HG03060 (cell line): ENCODE measurements around the gene STK32C.
"Not testable (repeated sequence)": the region's sequence is repeated elsewhere in the genome, so short reads cannot be mapped to it uniquely, and the experiment has no call there.

Source experiments
- ATAC-seq: cut with Tn5 transposase; IDR thresholded peaks from one replicate; pipeline ENCODE4 v1.9.1; 2021; ENCODE audit warnings: low read depth, moderate number of reproducible peaks; ENCODE audit not compliant: unreplicated experiment

The STK32C gene

DNA sequence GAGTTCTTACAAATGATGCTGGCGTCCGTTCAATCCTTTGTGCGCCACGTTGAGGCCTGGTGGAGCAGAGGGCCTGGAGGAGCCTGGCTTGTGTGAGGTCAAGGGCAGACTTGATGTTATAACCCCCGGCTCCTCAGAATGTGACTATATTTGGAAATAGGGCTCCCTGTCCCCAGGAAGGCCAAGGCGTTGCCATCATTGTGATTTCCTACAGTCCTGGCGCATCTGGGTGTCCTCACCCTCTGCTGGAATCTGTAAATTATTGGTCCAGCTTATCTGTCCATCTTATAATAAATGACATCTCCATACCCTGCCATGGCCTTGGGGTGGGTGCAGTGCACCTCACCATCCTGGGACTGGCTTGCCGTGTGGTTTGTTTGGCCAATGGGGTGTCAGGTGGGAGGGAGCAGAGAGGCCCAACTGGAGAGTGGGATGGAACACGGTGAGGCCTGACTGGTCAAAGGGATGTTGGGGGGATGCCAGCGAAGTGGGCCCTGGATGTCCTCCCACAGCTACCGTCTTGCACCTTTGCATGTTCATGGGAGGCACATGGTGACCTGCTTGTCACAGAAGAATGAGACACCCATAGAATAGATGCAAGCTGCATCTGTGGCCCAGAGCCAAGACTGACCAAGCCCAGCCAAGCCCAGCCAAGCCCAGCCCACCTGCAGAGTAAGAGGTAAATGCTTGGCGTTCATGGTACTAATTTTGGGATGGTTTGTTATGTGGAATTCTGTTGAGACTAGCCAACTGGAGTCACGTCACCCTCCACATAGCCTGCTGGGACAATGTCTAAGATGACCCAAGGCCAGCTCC is 13.1 kb upstream of the STK32C start:
- no peak for ATAC-seq

DNA sequence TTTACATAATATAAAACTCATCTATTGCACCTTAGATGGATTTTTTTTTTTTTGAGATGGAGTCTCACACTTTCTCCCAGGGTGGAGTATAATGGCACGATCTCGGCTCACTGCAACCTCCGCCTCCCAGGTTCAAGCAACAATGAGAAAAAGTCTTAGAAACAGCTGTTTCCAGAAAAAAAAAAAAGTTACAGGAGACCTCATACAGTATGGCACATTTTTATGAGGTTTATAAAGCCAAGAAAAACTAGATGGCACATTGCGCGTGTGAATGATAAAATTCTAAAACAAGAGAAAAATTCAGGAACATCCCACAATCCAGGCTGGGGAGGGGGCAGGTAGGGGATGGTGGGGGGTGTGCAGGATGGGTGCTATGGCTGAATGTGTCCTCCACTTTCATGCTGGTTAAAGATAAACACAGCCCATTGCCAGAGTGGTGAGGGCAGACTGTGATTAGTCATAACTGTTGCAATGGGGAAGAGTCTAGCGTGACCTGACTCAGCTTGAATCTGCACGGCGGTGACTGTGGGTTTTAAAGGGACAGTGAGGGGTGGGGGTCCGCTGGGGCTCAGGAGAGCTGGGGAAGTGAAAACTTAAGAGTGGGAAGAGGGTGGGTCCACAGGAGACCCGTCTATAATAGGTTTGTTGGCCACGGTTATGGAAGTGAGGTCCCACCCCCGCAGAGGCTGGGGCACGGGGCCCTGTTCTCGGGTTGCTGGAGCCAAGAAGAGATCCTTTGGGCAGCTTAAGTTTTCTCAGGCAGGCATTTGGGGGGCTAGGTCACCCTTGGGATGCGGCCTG is 12.3 kb upstream of the STK32C start:
- ATAC-seq: peak; percentile 87

DNA sequence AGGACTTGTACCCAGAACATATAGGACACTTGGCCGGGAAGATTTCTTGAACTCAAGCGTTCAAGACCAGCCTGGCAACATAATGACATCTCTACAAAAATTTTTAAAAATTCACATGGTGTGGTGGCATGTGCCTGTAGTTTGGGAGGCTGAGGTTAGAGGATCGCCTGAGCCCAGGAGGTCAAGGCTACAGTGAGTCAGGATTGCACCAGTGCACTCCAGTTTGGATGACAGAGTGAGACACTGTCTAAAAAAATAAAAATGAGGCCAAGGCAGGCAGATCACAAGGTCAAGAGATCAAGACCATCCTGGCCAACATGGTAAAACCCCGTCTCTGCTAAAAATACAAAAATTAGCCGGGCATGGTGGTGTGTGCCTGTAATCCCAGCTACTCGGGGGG is 9.7 kb upstream of the STK32C start:
- not testable (repeated sequence) for ATAC-seq

DNA sequence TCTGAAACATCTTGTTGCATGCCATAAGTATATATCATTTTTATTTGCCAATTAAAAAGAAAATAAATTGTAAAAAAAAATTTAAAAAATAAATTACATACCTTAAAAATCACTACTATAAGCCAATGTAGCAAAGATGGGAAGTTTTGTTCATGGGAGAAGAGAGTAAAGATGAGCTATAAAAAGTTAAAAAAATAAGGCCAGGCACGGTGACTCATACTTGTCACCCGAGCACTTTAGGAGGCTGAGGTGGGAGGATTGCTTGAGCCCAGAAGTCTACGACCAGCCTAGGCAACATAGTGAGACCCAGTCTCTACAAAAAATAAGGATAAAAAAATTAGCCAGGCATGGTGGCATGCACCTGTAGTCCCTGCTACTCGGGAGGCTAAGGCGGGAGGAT is 8.4 kb upstream of the STK32C start:
- ATAC-seq: no peak

DNA sequence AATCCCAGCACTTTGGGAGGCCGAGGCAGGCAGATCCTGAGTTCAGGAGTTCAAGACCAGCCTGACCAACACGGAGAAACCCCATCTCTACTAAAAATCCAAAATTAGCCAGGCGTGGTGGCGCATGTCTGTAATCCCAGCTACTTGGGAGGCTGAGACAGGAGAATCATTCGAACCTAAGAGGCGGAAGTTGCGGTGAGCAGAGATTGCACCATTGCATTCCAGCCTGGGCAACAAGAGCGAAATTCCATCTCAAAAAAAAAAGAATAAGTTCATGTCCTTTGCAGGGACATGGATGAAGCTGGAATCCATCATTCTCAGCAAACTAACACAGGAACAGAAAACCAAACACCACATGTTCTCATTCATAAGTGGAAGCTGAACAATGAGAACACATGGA is 7.1 kb upstream of the STK32C start:
- ATAC-seq: not testable (repeated sequence)

DNA sequence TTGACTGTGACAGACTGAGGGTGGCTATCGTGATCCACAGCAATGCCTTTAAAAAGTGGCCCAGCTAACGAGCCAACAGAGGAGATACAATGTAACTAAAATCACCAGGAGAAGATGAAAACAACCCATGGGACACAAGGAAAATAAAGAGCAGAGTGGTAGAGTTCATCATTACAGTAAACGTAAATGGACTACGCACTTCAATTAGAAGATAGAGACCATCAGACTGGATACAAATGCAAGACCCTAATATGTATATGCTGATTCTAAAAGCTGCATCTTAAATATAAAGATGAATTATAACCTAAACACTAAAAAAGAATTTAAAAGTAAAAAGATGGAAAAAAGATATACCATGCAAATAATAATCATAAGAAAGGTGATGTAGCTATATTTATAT is 6.6 kb upstream of the STK32C start:
- no peak for ATAC-seq

DNA sequence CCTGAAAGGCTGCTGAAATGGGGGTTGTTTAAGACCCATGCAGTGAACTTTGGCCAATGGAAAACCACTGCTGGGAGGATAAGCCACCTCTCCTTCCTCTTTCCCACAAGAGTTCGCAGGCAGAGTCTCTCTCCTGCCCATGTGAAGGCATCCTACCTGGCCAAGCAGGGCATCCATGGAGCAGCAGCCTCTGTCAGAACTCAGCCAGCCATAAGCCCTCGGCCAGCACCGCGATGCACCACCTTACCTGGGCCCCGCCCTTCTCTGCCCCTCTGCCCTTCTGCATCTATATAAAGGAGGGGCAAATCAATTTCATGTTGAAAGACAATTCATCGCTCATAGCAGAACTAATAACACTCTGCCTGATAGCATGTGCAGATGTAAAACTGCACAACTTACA is 6.1 kb upstream of the STK32C start:
- ATAC-seq: no peak

DNA sequence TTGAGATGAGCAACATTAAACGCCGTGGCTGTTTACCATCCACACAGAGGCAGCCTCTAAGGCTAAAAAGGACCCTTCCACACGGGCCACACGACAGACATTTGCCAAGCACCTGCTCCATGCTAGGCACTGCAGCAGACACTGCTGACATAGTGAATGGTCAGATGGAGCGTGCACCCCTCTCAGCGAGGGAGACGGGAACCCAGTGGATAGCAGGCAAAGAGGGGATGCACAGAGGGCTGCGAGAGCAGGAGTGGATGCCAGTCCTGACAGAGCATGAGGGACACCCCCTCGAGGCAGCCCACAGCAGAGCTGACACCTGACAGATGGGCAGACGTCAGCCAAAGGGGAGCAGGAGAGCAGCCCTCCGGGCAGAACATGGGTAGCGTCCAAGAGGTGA is 5.6 kb upstream of the STK32C start:
- ATAC-seq: no peak

DNA sequence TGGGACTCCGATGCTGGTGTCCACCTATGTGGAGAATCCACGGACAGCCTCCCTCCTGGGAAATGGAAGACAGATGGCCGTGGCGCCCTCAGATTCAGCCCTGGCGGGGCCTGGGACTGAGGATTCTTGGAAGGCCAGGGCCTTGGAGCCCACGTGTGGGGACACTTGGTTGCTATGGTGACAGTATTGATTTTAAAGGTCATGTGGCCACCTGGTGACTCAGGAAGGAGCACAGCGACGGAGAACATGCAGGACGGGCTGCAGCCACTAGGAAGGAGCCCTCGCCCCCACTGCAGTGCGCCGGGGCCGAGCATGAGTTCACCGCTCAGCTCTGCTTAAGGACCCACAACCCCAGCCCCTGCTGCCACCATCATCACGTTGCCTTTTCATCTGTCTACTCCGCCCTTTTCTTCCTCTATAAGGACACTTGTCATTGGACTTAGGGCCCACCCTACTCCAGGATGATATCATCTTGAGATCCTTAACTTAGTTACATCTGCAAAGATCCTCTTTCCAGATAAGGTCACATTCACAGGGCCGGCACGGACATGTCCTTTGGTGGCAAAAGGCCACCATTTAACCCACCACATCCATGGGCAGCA is 3.7 kb upstream of the STK32C start:
- no peak for ATAC-seq

DNA sequence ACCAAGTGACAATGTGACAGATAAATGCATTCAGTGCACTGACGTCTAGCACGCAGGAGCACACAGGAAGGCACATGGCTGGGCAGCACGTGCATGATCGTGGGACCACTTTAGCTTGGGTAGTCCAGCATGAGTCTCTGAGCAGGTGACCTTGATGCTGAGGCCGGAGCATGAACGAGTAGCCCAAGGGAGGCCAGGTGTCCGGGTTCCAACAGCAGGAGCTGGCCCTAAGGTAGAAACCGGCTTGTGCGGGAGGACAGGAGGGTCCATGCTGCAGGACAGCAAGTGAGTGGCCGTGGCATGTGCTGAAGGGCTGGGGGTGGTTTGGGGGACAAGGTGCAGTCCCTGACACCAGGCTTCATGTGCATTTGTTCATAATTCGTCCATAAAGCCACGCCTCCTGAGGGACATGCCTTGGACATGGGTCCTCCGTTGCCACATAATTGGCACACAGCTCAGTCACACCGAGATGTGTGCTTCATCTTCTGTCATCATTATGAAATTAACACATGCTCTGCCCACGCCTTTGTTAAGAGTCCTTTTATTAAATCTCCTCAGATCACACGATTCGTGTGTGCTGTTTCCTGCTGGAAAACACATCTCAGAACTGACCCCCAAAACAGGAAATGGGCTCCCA is 3.1 kb upstream of the STK32C start:
- ATAC-seq: no peak

DNA sequence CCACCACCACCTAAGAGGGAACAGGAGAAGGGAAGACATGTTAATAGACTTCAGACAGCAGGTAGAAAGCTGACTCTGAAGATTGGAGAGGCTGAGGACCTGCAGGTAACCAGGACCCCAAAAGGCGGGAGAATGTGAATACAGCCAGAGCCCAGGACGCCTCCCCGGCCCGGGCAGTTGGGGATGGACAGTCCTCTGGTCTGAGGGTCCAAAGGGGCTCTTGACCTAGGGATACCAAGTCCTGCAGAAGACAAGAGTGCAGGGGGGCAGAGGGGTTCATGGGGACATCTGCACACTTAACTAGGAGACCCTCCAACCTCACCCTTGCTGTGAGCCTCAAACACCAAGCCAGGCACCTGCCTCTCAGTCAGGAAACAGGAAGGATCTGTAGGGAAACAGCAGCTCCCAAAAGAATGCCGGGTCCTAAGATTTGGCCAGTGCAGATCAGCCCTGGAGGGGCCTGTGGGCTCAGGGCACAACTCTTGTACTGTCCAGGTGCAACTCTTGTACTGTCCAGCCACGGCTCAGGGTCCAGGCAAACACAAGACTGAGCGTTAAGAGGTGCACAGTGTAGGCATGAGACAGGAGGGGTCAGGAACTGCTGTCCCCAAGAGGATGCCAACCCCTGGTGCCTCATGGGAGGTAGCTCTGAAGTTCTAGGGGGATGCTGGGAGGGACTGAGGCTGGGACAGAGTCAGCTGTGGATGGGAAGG is 2.3 kb upstream of the STK32C start:
- ATAC-seq: no peak

DNA sequence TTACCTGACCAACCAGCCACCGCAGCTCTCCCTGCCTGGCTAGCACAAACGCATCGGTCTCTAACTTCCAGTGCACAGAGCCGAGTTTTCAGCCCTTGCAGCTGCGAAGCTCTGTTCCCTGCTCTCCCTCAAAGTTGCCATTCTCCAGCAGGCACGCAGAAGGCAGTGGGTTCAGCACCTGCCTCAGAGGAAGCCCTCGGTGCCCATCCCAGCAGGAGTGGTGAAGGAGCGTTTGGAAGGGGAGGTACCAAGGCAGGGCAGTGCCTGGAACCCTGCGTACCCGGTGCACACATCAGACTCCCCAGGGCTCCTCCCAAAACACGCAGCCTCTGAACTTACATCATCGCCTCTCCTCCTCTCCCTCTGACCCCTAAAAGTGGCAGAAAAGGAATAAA is 1.7 kb upstream of the STK32C start:
- ATAC-seq: no peak

DNA sequence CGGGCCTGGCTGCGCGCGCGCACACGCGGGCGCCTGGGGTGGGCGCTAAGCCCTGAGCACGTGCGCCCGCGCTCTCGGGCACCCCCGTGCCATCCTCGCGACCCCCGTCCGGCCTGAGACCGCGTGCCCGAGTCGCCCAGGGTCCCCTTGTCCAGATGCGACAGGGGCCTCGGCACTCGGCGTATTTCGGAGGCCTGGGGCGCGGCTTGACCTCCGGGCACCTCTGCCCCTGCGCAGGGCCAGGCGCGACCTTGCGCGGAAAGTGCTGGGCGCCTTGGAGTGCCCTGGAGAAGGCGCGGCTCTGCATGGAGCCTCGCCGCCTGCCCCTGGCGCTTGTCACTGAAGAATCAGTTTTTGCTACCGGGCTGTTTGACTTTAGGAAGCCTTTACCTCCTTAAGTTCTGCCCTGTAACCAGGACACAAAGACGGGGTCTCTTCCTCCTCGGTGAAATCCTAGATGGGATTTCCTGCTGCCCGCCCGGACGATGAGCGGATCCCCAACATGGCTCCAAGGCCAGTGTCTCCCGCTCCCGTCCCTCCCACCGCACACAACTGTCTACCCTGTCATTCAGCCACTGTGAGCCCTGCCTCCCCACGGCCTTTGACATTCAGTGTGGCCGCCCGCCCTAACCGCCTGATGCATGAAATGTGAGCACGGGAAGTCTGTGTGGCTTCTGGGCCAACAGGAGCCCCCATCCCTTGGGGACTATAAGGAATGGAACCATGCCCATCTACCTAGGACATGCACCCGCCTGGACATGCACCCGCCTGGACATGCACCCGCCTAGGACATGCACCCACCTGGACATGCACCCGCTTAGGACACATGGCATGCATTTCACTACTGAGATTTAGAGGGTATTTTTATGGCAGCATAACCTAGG is 1.1 kb upstream of the STK32C start:
- ATAC-seq: no peak

DNA sequence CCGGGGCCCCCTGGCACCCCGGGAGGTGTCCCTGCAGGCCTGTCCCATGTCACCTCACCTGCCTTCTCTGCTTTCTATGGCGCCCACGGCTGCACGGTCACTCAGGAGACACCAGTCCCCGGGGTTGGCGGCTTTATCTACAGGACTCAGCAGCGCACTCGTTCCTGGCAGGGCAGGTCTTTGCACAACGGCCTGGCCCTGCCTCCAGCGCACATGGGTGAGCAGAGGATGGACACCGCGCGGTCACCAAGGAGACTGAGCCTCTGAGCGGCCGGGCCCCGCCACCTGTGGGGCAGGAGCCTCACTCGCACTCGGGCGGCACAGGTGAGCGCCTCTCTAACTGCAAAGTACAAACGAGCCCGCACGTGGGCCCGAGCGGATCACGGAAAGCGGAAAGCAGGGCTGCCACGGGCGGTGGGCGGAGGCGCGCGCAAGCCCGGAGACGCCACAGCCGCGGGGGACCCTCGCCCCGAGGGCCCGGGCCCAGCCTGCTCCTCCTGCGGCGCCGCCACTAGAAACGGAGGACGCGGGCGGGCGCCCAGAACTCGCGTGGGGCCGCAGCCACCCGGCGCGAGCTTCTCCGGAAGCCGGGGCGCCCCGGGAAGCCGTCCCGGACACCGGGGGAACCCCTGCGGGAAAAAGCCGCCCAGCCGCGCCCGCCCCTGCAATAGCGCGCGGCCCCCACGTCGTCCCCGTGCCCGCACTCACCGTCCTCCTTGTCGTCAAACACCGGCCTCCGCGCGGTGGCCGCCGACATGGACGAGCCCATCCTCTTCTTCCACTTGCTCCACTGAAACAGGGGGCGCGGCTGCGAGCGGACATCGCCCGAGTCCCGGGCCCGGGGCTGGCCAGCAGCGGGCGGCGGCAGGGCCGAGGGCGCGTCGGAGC is 642 bp downstream of the STK32C start:
- peak; percentile 15 for ATAC-seq

DNA sequence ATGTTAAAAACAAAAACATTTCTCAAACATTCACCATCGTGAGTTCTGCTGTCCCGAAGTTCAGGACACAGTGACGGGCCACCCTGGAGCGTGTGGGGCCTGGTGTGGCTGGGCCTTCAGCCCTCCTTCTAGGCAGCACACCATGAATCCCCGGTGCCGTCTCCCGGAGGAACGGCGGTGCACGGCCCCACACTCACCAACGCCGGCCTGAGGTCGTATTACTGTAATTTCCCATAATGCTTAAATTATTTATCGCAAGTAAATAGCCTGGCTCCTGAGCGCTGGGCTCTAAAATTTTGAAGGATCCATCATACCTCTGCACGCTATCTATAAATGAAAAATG is 1.4 kb downstream of the STK32C start:
- ATAC-seq: no peak

DNA sequence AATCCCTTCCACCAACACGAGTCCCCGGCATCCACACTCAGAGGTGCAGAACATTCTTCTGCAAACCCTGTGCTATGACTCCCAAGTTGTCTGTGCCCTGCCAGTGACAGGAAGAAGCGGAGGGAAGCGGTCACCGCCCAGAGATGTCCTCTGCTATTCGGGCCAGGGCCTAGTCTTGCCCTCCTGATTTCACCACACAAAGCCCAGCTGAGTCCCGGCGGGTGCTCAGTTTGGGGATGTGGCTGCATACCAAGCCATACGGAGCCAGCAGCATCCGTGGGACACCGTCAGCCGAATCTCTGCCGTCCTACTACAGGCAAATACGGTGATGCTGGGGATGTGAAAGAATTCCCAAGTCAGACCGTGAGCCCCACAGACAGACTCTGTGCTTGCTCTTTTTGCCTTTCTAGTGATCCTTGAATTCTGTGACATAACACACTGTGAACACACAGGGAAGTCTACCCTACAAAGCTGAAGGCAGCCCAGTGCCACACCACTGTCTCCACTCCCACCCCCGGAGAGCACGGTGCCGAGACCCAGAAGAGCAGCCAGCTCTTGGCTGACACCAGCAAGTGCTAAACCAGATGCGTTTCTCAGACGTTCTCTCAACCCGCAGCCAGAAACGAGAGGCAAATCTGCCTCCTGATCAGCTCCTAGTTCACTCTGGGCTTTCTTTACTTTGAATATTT is 2.0 kb downstream of the STK32C start:
- no peak for ATAC-seq

DNA sequence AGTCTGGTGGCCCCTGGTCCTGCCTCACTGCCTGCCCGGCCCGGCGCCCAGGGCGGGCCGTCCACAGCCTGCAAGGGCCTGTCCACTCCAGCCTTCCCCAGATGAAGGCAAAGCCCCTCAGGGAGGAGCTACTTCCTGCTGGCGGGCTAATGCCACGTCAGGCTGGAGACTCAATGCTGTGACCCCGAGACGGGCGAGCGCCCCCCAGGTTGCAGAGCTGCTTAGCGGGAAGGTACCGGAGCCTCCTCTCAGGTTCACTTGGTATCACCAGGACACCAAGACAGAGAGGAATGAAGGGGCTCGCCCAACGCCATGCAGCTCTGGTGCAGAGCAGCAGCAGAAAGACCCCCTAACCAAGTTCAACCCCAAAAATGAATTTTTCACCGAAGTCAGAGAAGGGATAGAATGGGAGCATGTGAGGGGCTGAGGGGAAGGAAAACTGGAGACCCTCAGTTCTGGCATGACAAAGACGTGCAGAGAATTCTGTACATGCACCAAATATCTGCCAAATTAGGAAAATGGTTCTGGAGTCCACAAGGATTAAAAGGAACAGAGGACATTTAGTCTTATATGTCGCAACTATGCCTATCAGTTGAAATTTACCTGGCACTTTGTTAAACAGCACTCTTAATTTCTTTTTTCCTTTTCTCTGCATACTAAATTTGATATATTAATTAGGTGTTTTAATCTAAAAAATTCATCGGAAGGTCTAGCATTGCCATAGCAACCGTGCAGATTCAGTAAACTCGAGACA is 2.8 kb downstream of the STK32C start:
- no peak for ATAC-seq
